Measurements from ENCODE around the gene EPSTI1.

- TF ChIP-seq CTCF (IDR thresholded peaks at IDR 0.05) = no peak
- no peak for TF ChIP-seq POLR2A (IDR thresholded peaks at IDR 0.05)
These were observed 6.5 kb downstream of the EPSTI1 start for GRCh38 chr13:42985312-42986175.
